Endothelial cell of umbilical vein (primary cell): ENCODE measurements around the gene TSEN54. TPM values are rescaled to one million over a fixed set of nuclear protein-coding genes. Genes with fewer than 3 reads are reported as not detected.

Experiments used
- BruUV-seq: library from RNA; stranded (reverse); fragments of 400-500 nt; replicated peaks from 2 replicates; lab custom pipeline; 2021; lab: Mats Ljungman, UMichigan
- CTCF ChIA-PET: fragments of 300-600, 350-600 bp; sonication (Branson Sonifier 250); formaldehyde crosslinking; loops from one replicate; lab custom pipeline; 2021; ENCODE audit warnings: antibody characterized with exemption, inconsistent platforms; lab: Charles Lee
- POLR2A ChIA-PET: fragments of 300-600, 350-600 bp; sonication (Branson Sonifier 250); formaldehyde crosslinking; loops from one replicate; lab custom pipeline; 2021; ENCODE audit warnings: antibody characterized with exemption, inconsistent platforms; lab: Charles Lee
- DNase-seq: peaks from one replicate; pipeline ENCODE4 v3.0.0-alpha.2; 2011; ENCODE audit warnings: low read depth, low spot score
- FAIRE-seq: peaks from 2 replicates; lab custom pipeline; 2011; peaks lifted over from hg19 to GRCh38; lab: Jason Lieb, UNC
- H2AFZ ChIP-seq: 2 replicates; pipeline ENCODE4 v1.6.0; 2012; ENCODE audit warnings: low read depth, low read length, control low read depth, inconsistent platforms
- H3K27ac ChIP-seq: 2 replicates; pipeline ENCODE4 v1.5.1; 2011; ENCODE audit warnings: low read depth, mild to moderate bottlenecking, control low read depth, low read length, moderate library complexity; ENCODE audit not compliant: insufficient read depth
- H3K27me3 ChIP-seq, 2 experiments: 2 replicates each; pipeline versions ENCODE4 v1.6.0 to v1.6.1; 2011; ENCODE audit warnings: low read length in 2 of 2, mixed read lengths in 1 of 2; ENCODE audit not compliant: control insufficient read depth in 2 of 2, insufficient read depth in 2 of 2
- H3K36me3 ChIP-seq, 2 experiments: 2 replicates in 1 of 2; 3 replicates in 1 of 2; pipeline ENCODE4 v1.5.1; 2011; ENCODE audit warnings: low read length in 2 of 2, mild to moderate bottlenecking in 1 of 2, moderate library complexity in 1 of 2; ENCODE audit not compliant: control insufficient read depth in 2 of 2, insufficient read depth in 2 of 2; ENCODE audit errors: extremely low read depth in 1 of 2
- H3K4me1 ChIP-seq: 3 replicates; pipeline ENCODE4 v1.5.1; 2011; ENCODE audit warnings: mild to moderate bottlenecking, low read length; ENCODE audit not compliant: control insufficient read depth, insufficient read depth; ENCODE audit errors: extremely low read depth
- H3K4me2 ChIP-seq: 2 replicates; pipeline ENCODE4 v1.6.1; 2011; ENCODE audit warnings: low read length, control low read depth, mixed read lengths; ENCODE audit not compliant: insufficient read depth
- H3K4me3 ChIP-seq, 3 experiments: fragments of 200-600 bp in 1 of 3; sonication (generic), shearing (Covaris generic) in 1 of 3; replicated peaks in 1 of 3; 2 replicates each; pipeline ENCODE4 v1.5.1; 2011 to 2016; ENCODE audit warnings: control low read depth in 3 of 3, low read length in 3 of 3, mild to moderate bottlenecking in 2 of 3, inconsistent platforms in 1 of 3, low read depth in 1 of 3, moderate library complexity in 1 of 3; ENCODE audit not compliant: insufficient read depth in 1 of 3
- H3K79me2 ChIP-seq: 2 replicates; pipeline ENCODE4 v1.6.0; 2012; ENCODE audit warnings: low read length, inconsistent platforms; ENCODE audit not compliant: control insufficient read depth, insufficient read depth
- H3K9ac ChIP-seq: replicated peaks from 2 replicates; pipeline ENCODE3; 2011; ENCODE audit warnings: low read length, control low read depth; ENCODE audit not compliant: insufficient read depth; ENCODE audit errors: extremely low read depth
- H3K9me1 ChIP-seq: replicated peaks from 3 replicates; pipeline ENCODE4 v1.6.0; 2011; ENCODE audit warnings: mild to moderate bottlenecking, low read length; ENCODE audit not compliant: control insufficient read depth, insufficient read depth; ENCODE audit errors: extremely low read depth
- H3K9me3 ChIP-seq: replicated peaks from 2 replicates; pipeline ENCODE4 v1.5.1; 2012; ENCODE audit warnings: low read length, inconsistent platforms; ENCODE audit not compliant: control insufficient read depth, insufficient read depth
- H4K20me1 ChIP-seq: replicated peaks from 2 replicates; pipeline ENCODE3; 2011; ENCODE audit warnings: mild to moderate bottlenecking, low read length; ENCODE audit not compliant: control insufficient read depth, insufficient read depth; ENCODE audit errors: extremely low read depth
- FOS ChIP-seq: IDR thresholded peaks from 2 replicates; pipeline ENCODE4 v1.6.1; 2011; ENCODE audit warnings: mild to moderate bottlenecking, low read length, moderate library complexity, borderline replicate concordance; ENCODE audit not compliant: insufficient read depth
- GATA2 ChIP-seq: IDR thresholded peaks from 2 replicates; pipeline ENCODE4 v1.7.0; 2011; ENCODE audit warnings: low read depth, mild to moderate bottlenecking, moderate library complexity, mixed read lengths, low read length; ENCODE audit not compliant: insufficient read length, insufficient read depth
- JUN ChIP-seq: IDR thresholded peaks from 2 replicates; pipeline ENCODE4 v1.6.1; 2011; ENCODE audit warnings: borderline replicate concordance, low read depth; ENCODE audit not compliant: insufficient read length, insufficient read depth
- MAX ChIP-seq: IDR thresholded peaks from 2 replicates; pipeline ENCODE4 v1.6.1; 2011; ENCODE audit not compliant: insufficient read depth, insufficient read length
- POLR2A ChIP-seq: IDR thresholded peaks from 2 replicates; pipeline ENCODE4 v1.6.1; 2012; ENCODE audit warnings: low read depth, mild to moderate bottlenecking, control low read depth, low read length
- POLR2AphosphoS5 ChIP-seq: IDR thresholded peaks from 2 replicates; pipeline ENCODE4 v1.6.1; 2012; ENCODE audit warnings: low read depth, mild to moderate bottlenecking, control low read depth, low read length, moderate library complexity; ENCODE audit not compliant: insufficient read depth
- dilution Hi-C: fragments of 300-500 bp; cut with MboI; formaldehyde crosslinking; loops from one replicate; pipeline ENCODE4 v1.15.0; 2019; ENCODE audit warnings: low sequenced_read_pairs; ENCODE audit not compliant: extremely low pct_ligation_motif_present
- intact Hi-C: fragments of 100-400 bp; cut with micrococcal nuclease; formaldehyde crosslinking; loops from one replicate; pipeline ENCODE4 v1.10.0; 2022
- polyA plus RNA-seq, 4 experiments: library from polyadenylated mRNA; depleted of rRNA in 3 of 4; stranded (reverse) in 3 of 4; unstranded in 1 of 4; fragments of >200 nt; gene quantifications; 2 replicates each; pipeline versions ENCODE4 v1.2.1 to v1.2.3, GENCODE V29; 2011 to 2012; ENCODE audit warnings: missing spikeins in 1 of 4
- total RNA-seq: library from RNA; stranded (reverse); gene quantifications from 2 replicates; pipeline ENCODE4 v1.2.3, GENCODE V29; 2021
- TF ChIP-seq, protein P1 (sequence below), 2 donors: IDR thresholded peaks; 1 replicate in 1 of 2; 2 replicates in 1 of 2; pipeline ENCODE4 v1.5.1; 2011; ENCODE audit warnings: low read length in 2 of 2, mild to moderate bottlenecking in 2 of 2, moderate library complexity in 2 of 2, control low read depth in 1 of 2, inconsistent platforms in 1 of 2, low read depth in 1 of 2; ENCODE audit not compliant: insufficient read depth in 1 of 2; ENCODE audit errors: extremely low read depth in 1 of 2

TSEN54 gene
- total and polyA plus RNA-seq, 2 donors (not counting 3 experiments of a cell fraction or from before 2014, with no cell fraction given): 22.3 to 26.3 TPM

DNA sequence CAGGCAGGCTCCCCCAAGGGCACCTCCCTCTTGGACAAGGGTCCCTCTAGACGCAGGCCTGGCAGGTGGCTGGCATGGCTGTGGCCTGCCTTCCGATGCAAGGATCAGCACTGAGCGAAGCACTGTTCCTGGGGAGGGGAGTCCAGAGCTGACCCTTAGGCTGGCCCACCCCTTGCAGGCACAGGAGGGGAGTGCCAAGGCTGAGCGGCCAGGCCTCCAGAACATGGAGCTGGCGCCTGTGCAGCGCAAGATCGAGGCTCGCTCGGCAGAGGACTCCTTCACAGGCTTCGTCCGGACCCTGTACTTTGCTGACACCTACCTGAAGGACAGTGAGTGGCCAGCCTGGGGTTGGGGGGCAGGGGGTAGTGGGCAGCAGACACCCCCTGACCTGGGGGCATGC, 54.4 kb downstream of the TSEN54 start:
- ChIA-PET POLR2A (no interaction called here), CTCF (interaction anchor here (0.8 to 2.1 kb wide), 6 partner anchors 17 to 62 kb away, joined by 3 to 4 read pairs (median 4); partner anchors contain the start of gene TSEN54)
- Histone ChIP-seq H3K4me1 (peaks cover 9% of the 10 kb centered on the region), H3K4me3 (no peak overlapping the region), H3K9me1 (no peaks in the 10 kb centered on the region), H3K4me2 (no peak overlapping the region), H3K79me2 (no peaks in the 10 kb centered on the region), H3K27me3 (no peaks in the 10 kb centered on the region), H4K20me1 (no peaks in the 10 kb centered on the region), H3K27ac (no peak overlapping the region), H3K9me3 (no peaks in the 10 kb centered on the region), H3K9ac (no peak overlapping the region), H2AFZ (no peak overlapping the region), H3K36me3 (no peaks in the 10 kb centered on the region)
- FAIRE-seq (no peak), DNase-seq (no peak)
- intact Hi-C loops: no loop called here
- BruUV-seq: no TSS peak
- dilution Hi-C loops: no loop called here
- TF ChIP-seq FOS: no peak
- TF ChIP-seq POLR2AphosphoS5: no peak
- no peak for TF ChIP-seq GATA2
- TF ChIP-seq, protein P1, sequence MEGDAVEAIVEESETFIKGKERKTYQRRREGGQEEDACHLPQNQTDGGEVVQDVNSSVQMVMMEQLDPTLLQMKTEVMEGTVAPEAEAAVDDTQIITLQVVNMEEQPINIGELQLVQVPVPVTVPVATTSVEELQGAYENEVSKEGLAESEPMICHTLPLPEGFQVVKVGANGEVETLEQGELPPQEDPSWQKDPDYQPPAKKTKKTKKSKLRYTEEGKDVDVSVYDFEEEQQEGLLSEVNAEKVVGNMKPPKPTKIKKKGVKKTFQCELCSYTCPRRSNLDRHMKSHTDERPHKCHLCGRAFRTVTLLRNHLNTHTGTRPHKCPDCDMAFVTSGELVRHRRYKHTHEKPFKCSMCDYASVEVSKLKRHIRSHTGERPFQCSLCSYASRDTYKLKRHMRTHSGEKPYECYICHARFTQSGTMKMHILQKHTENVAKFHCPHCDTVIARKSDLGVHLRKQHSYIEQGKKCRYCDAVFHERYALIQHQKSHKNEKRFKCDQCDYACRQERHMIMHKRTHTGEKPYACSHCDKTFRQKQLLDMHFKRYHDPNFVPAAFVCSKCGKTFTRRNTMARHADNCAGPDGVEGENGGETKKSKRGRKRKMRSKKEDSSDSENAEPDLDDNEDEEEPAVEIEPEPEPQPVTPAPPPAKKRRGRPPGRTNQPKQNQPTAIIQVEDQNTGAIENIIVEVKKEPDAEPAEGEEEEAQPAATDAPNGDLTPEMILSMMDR (IDR thresholded peaks at IDR 0.05; ENCODE audit: extremely low read depth in 1 of 2, insufficient read depth in 1 of 2, low read depth in 1 of 2, low read length in 2 of 2): no peak
- no peak for TF ChIP-seq MAX
- no peak for TF ChIP-seq POLR2A
- no peak for TF ChIP-seq JUN
